Activated CD8-positive, alpha-beta T cell treated with anti-CD3 and anti-CD28 coated beads for 36 hours (primary cell): ENCODE results near the gene OTOP2. TPM values are rescaled to one million over a fixed set of nuclear protein-coding genes. Genes with fewer than 3 reads are reported as not detected.

Experiments used
- ATAC-seq: fragments of 200-7000 bp; cut with Tn5 transposase; one replicate; pipeline ENCODE4 v1.10.0; 2021; ENCODE audit warnings: mild to moderate bottlenecking, moderate library complexity
- CTCF ChIA-PET: fragments of 350-600 bp; sonication (Branson Sonifier 250); formaldehyde crosslinking; loops from one replicate; lab custom pipeline; 2021; ENCODE audit warnings: antibody characterized with exemption; lab: Charles Lee
- POLR2A ChIA-PET: fragments of 350-600 bp; sonication (Branson Sonifier 250); formaldehyde crosslinking; loops from one replicate; lab custom pipeline; 2021; ENCODE audit warnings: antibody characterized with exemption; lab: Charles Lee
- DNase-seq: peaks from one replicate; pipeline ENCODE4 v3.0.0-alpha.2; 2020
- H3K27ac Mint-ChIP-seq: one replicate; pipeline ENCODE4 v1.8.0; 2021; ENCODE audit warnings: mild to moderate bottlenecking, mixed read lengths
- H3K27me3 Mint-ChIP-seq: one replicate; pipeline ENCODE4 v1.8.0; 2021; ENCODE audit warnings: mixed read lengths
- H3K36me3 Mint-ChIP-seq: one replicate; pipeline ENCODE4 v1.8.0; 2021; ENCODE audit warnings: low read depth, mixed read lengths
- H3K4me1 Mint-ChIP-seq: one replicate; pipeline ENCODE4 v1.8.0; 2021; ENCODE audit warnings: low read depth, mixed read lengths
- H3K4me3 Mint-ChIP-seq: one replicate; pipeline ENCODE4 v1.8.0; 2021; ENCODE audit warnings: mild to moderate bottlenecking, moderate library complexity, mixed read lengths
- H3K9me3 Mint-ChIP-seq: one replicate; pipeline ENCODE4 v1.8.0; 2021; ENCODE audit warnings: mixed read lengths
- intact Hi-C: fragments of 100-400 bp; cut with micrococcal nuclease; formaldehyde crosslinking; loops from one replicate; pipeline ENCODE4 v1.10.0; 2022
- total RNA-seq, 2 experiments: library from RNA; stranded (reverse); gene quantifications; one replicate each; pipeline ENCODE4 v1.2.3, GENCODE V29; 2021
- TF ChIP-seq, protein P1 (sequence below): fragments of 200-600 bp; IDR thresholded peaks from one replicate; pipeline ENCODE4 v1.8.0; 2022; ENCODE audit warnings: antibody characterized with exemption, mild to moderate bottlenecking

OTOP2 gene, protein sequence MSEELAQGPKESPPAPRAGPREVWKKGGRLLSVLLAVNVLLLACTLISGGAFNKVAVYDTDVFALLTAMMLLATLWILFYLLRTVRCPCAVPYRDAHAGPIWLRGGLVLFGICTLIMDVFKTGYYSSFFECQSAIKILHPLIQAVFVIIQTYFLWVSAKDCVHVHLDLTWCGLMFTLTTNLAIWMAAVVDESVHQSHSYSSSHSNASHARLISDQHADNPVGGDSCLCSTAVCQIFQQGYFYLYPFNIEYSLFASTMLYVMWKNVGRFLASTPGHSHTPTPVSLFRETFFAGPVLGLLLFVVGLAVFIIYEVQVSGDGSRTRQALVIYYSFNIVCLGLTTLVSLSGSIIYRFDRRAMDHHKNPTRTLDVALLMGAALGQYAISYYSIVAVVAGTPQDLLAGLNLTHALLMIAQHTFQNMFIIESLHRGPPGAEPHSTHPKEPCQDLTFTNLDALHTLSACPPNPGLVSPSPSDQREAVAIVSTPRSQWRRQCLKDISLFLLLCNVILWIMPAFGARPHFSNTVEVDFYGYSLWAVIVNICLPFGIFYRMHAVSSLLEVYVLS
- total RNA-seq: not detected

DNA sequence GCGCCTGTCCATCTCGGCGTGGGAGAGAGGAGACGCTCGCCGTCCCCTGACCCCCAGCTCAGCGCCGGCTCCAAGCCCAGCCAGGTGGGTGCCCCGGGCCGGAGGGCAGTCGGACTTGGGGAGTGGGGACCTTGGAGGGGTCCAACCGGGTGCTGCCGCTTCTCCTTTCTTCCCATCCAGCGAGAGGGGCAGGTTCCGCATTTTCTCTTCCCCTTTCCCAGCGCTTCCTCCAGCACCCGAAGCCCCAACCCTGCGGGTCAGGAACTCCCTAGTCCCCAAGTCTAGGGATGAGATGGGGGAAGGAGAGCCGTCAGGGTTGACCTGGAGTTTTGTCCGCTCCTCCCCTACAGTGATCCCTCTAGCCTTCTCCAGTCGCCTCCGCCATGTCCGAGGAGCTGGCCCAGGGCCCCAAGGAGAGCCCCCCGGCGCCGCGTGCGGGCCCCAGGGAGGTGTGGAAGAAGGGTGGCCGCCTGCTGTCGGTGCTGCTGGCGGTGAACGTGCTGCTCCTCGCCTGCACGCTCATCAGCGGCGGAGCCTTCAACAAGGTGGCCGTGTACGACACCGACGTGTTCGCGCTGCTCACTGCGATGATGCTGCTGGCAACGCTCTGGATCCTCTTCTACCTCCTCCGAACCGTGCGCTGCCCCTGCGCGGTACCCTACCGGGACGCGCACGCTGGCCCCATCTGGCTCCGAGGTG, at the start of gene OTOP2:
Gene OTOP2 (plus strand): TSS at position 24 of the 699 bp plus-strand sequence. CDS start 360 bp downstream, at position 384.
- peaks cover 40% of the 10 kb centered on the region for H3K27me3 Mint-ChIP-seq
- no peaks in the 10 kb centered on the region for H3K9me3 Mint-ChIP-seq
- H3K4me1 Mint-ChIP-seq: peaks cover 10% of the 10 kb centered on the region
- intact Hi-C loops: loop anchor here (5.0 kb wide), 1 partner anchor 33 kb away; no protein-coding TSS in a partner anchor
- H3K36me3 Mint-ChIP-seq: no peaks in the 10 kb centered on the region
- CTCF ChIA-PET: interaction anchor here (0.7 to 9.3 kb wide), 16 partner anchors 10 to 278 kb away, joined by 3 to 73 read pairs (median 4); partner anchors contain the start of genes FADS6 and MRPL58
- no peak within 1 kb of the TSS for H3K4me3 Mint-ChIP-seq
- H3K27ac Mint-ChIP-seq: no peak within 1 kb of the TSS
- DNase-seq: no peak
- TF ChIP-seq, protein P1, sequence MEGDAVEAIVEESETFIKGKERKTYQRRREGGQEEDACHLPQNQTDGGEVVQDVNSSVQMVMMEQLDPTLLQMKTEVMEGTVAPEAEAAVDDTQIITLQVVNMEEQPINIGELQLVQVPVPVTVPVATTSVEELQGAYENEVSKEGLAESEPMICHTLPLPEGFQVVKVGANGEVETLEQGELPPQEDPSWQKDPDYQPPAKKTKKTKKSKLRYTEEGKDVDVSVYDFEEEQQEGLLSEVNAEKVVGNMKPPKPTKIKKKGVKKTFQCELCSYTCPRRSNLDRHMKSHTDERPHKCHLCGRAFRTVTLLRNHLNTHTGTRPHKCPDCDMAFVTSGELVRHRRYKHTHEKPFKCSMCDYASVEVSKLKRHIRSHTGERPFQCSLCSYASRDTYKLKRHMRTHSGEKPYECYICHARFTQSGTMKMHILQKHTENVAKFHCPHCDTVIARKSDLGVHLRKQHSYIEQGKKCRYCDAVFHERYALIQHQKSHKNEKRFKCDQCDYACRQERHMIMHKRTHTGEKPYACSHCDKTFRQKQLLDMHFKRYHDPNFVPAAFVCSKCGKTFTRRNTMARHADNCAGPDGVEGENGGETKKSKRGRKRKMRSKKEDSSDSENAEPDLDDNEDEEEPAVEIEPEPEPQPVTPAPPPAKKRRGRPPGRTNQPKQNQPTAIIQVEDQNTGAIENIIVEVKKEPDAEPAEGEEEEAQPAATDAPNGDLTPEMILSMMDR: no peak
- POLR2A ChIA-PET: interaction anchor here (0.8 to 1.5 kb wide), 3 partner anchors 11 to 52 kb away, joined by 3 to 4 read pairs (median 3); partner anchors contain the start of gene FDXR
- ATAC-seq: peak; percentile 25

DNA sequence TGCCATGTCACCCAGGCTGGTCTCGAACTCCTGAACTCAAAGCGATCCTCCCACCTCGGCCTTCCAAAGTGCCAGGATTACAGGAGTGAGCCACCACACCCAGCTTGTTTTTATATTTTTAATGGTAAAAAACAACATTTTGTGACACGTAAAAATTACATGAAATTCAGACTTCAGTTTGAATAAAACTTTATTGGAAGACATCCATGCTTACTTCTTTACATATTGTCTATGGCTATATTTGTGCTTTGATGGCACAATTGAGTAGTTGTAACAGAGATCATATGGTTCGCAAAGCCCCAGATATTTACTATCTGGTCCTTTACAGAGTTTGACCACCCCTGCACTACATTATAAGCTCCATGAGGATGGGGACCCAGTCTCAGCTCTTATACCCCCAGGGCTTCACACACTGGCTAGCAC, 49.4 kb upstream of the OTOP2 start:
- ATAC-seq (no peak), DNase-seq (no peak)
- no peaks in the 10 kb centered on the region for H3K27me3 Mint-ChIP-seq
- TF ChIP-seq, protein P1: no peak
- no peaks in the 10 kb centered on the region for H3K36me3 Mint-ChIP-seq
- intact Hi-C loops: no loop called here
- ChIA-PET POLR2A (interaction anchor here (1.1 to 2.6 kb wide), 6 partner anchors 11 to 136 kb away, joined by 3 to 11 read pairs (median 4); partner anchors contain the start of gene GRIN2C), CTCF (interaction anchor here (0.8 to 13.9 kb wide), 5 partner anchors 13 to 129 kb away, joined by 3 to 139 read pairs (median 10); partner anchors contain the start of genes GRIN2C and OTOP2)
- H3K4me3 Mint-ChIP-seq: no peak overlapping the region
- H3K9me3 Mint-ChIP-seq: no peaks in the 10 kb centered on the region
- peaks cover 15% of the 10 kb centered on the region for H3K4me1 Mint-ChIP-seq
- no peak overlapping the region for H3K27ac Mint-ChIP-seq

DNA sequence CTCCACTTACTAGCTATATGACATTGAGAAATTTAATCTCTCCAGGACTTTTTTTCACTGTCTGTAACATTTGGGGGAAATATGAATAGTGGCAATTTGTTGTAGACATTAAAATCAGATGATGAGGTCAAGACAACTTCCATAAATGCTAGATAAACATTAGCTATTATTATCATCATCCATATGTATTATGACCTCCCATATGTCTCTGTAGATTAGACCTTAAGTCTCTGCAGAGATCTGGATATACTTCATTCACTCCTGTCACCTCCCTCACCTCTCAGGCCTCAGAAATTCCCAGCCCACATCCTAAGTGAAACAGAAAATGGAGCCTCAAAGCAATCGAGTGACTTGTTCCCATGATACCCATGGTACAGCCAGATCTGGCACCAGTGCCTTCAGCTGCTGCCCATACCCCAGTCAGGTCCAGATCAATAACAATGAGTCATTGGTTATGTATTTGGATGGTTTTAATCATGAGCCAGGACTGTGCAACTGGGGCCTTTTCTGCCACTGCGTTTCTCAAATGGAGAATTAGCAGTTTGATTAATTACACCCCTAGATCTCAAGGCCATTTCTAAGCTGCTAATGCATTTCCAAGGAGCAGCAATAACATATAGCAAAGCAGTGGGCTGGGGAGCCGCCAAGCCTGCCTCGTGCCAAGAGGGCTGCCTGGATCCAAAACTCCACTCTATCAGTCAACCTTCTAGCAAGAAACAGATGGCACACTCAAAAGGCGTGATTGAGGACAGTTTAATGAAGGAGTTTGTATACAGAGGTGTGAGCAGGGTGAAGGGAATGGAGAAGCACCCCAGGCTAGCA, 48.7 kb upstream of the OTOP2 start:
- no peak overlapping the region for H3K27ac Mint-ChIP-seq
- H3K36me3 Mint-ChIP-seq: no peaks in the 10 kb centered on the region

More for the DNA sequence above, 48.7 kb upstream of the OTOP2 start:
- Mint-ChIP-seq H3K9me3 (no peaks in the 10 kb centered on the region), H3K4me3 (no peak overlapping the region), H3K4me1 (peaks cover 15% of the 10 kb centered on the region), H3K27me3 (no peaks in the 10 kb centered on the region)
- TF ChIP-seq, protein P1: no peak
- ChIA-PET POLR2A (interaction anchor here (1.1 to 1.3 kb wide), 3 partner anchors 11 to 16 kb away, joined by 3 read pairs; partner anchors contain the start of gene GRIN2C), CTCF (interaction anchor here (0.8 to 13.9 kb wide), 9 partner anchors 13 to 159 kb away, joined by 3 to 139 read pairs (median 4); partner anchors contain the start of genes GRIN2C, MRPL58 and OTOP2)
- ATAC-seq (no peak), DNase-seq (no peak)
- intact Hi-C loops: no loop called here
